ENCODE measurements around the gene NPHP1. TPM values are rescaled to one million over a fixed set of nuclear protein-coding genes. Genes with fewer than 3 reads are reported as not detected.

The NPHP1 gene
- total and polyA plus RNA-seq, 2 donors (not counting 1 experiment from before 2014, with no cell fraction given) = 2.4 TPM

DNA sequence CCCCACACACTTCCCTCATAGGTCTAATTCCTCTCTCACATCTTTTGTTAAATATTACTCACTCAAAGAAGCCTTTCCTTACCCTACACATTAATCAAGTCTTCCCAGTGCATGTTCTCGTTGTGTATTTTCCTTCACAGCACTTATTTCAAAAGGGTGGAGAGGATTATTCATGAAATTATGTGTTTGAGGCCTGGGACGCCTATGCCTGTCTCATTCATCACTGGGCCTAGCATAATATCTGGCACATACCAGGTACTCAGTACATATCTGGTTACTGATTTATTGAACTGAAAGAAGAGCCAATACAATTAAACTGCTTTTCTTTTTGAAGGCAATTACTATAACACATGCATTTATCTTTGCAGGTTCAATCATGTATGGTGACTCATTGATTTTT, 74.1 kb downstream of the NPHP1 start:
- Histone ChIP-seq H3K9ac (ENCODE audit: low read length) (no peak overlapping the region), H3K36me3 (replicated peaks in 1 of 2; ENCODE audit: control extremely low read depth in 1 of 2, control insufficient read depth in 1 of 2, extremely low read depth in 1 of 2, insufficient read depth in 2 of 2, low read length in 1 of 2) (no peaks in the 10 kb centered on the region), H3K4me3 (ENCODE audit: control extremely low read depth in 1 of 5, extremely low read depth in 1 of 5, insufficient read depth in 1 of 5, low read depth in 2 of 5, low read length in 4 of 5) (no peak overlapping the region), H3K27me3 (replicated peaks in 1 of 4; ENCODE audit: control extremely low read depth in 1 of 4, control insufficient read depth in 3 of 4, insufficient read depth in 4 of 4, low read length in 3 of 4) (no peaks in the 10 kb centered on the region), H2AFZ (ENCODE audit: insufficient read depth, low read depth, low read length, poor library complexity, severe bottlenecking) (no peak overlapping the region), H3K27ac (ENCODE audit: low read length in 2 of 2) (no peak overlapping the region), H3K4me2 (replicated peaks; ENCODE audit: low read depth, low read length, poor library complexity, severe bottlenecking) (no peak overlapping the region), H3K79me2 (ENCODE audit: control insufficient read depth, insufficient read depth, low read length) (no peaks in the 10 kb centered on the region), H4K20me1 (ENCODE audit: control insufficient read depth, insufficient read depth, low read length, poor library complexity, severe bottlenecking) (no peaks in the 10 kb centered on the region), H3K9me3 (ENCODE audit: control extremely low read depth in 1 of 3, control insufficient read depth in 2 of 3, insufficient read depth in 1 of 3, low read length in 2 of 3) (peaks cover 0 to 7% (median 4%) of the 10 kb centered on the region in 3 donors), H3K4me1 (ENCODE audit: control insufficient read depth in 2 of 2, insufficient read depth in 2 of 2, low read length in 2 of 2) (no peaks in the 10 kb centered on the region)
- Mint-ChIP-seq H3K27me3 (no peaks in the 10 kb centered on the region), H3K4me1 (no peaks in the 10 kb centered on the region), H3K9me3 (ENCODE audit: insufficient read depth) (peaks cover 5% of the 10 kb centered on the region), H3K4me3 (no peak overlapping the region), H3K27ac (no peak overlapping the region)
- intact Hi-C loops (cut with micrococcal nuclease) = no loop called here
- no peak for DNase-seq
- WGBS (ENCODE audit: insufficient coverage) = no CpG with 5 or more reads among the region's 2 CpGs
- ChIA-PET CTCF (no interaction called here), POLR2A (no interaction called here)
- TF ChIP-seq, protein P1, sequence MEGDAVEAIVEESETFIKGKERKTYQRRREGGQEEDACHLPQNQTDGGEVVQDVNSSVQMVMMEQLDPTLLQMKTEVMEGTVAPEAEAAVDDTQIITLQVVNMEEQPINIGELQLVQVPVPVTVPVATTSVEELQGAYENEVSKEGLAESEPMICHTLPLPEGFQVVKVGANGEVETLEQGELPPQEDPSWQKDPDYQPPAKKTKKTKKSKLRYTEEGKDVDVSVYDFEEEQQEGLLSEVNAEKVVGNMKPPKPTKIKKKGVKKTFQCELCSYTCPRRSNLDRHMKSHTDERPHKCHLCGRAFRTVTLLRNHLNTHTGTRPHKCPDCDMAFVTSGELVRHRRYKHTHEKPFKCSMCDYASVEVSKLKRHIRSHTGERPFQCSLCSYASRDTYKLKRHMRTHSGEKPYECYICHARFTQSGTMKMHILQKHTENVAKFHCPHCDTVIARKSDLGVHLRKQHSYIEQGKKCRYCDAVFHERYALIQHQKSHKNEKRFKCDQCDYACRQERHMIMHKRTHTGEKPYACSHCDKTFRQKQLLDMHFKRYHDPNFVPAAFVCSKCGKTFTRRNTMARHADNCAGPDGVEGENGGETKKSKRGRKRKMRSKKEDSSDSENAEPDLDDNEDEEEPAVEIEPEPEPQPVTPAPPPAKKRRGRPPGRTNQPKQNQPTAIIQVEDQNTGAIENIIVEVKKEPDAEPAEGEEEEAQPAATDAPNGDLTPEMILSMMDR (IDR thresholded peaks at IDR 0.05) = no peak
- no peak for TF ChIP-seq EZH2 (IDR thresholded peaks at IDR 0.05; ENCODE audit: borderline replicate concordance, insufficient read depth, low read depth, low read length, poor library complexity, severe bottlenecking)
- ATAC-seq (ENCODE audit: low read depth) = no peak

DNA sequence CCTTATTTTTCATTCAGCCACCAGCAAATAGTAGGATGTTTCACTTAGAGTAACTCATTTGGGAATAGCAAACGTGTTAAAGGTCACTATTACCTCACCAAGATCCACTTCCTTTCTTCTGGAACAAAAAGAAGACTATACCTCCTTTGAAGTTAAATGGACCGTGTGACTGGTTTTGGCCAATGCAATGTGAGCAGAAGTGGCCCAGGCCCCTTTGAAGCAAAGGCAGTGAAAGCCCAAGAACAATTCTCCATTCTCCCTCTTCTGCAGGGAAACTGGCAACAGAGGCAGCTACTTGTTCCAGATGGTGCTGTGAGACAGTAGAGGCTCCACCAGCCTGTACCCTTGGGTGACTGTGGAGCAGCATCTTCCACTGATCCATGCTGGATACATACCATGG, 77.9 kb downstream of the NPHP1 start:
- Histone ChIP-seq H3K4me3 (ENCODE audit: control extremely low read depth in 1 of 5, extremely low read depth in 1 of 5, insufficient read depth in 1 of 5, low read depth in 2 of 5, low read length in 4 of 5) (no peak overlapping the region), H3K27ac (ENCODE audit: low read length in 2 of 2) (no peak overlapping the region), H3K36me3 (replicated peaks in 1 of 2; ENCODE audit: control extremely low read depth in 1 of 2, control insufficient read depth in 1 of 2, extremely low read depth in 1 of 2, insufficient read depth in 2 of 2, low read length in 1 of 2) (no peaks in the 10 kb centered on the region), H3K79me2 (ENCODE audit: control insufficient read depth, insufficient read depth, low read length) (no peaks in the 10 kb centered on the region), H2AFZ (ENCODE audit: insufficient read depth, low read depth, low read length, poor library complexity, severe bottlenecking) (no peak overlapping the region), H3K4me2 (replicated peaks; ENCODE audit: low read depth, low read length, poor library complexity, severe bottlenecking) (no peak overlapping the region), H3K27me3 (replicated peaks in 1 of 4; ENCODE audit: control extremely low read depth in 1 of 4, control insufficient read depth in 3 of 4, insufficient read depth in 4 of 4, low read length in 3 of 4) (no peaks in the 10 kb centered on the region), H3K9me3 (ENCODE audit: control extremely low read depth in 1 of 3, control insufficient read depth in 2 of 3, insufficient read depth in 1 of 3, low read length in 2 of 3) (no peaks in the 10 kb centered on the region), H3K4me1 (ENCODE audit: control insufficient read depth in 2 of 2, insufficient read depth in 2 of 2, low read length in 2 of 2) (no peaks in the 10 kb centered on the region), H3K9ac (ENCODE audit: low read length) (no peak overlapping the region), H4K20me1 (ENCODE audit: control insufficient read depth, insufficient read depth, low read length, poor library complexity, severe bottlenecking) (no peaks in the 10 kb centered on the region)
- Mint-ChIP-seq H3K4me3 (no peak overlapping the region), H3K27ac (no peak overlapping the region), H3K4me1 (no peaks in the 10 kb centered on the region), H3K27me3 (no peaks in the 10 kb centered on the region), H3K9me3 (ENCODE audit: insufficient read depth) (no peaks in the 10 kb centered on the region)
- 60% methylated on average over 1 of the region's 2 CpGs for WGBS (ENCODE audit: insufficient coverage)
- CTCF ChIA-PET = no interaction called here
- intact Hi-C loops (cut with micrococcal nuclease) = no loop called here
- ATAC-seq (ENCODE audit: low read depth) (no peak), DNase-seq (no peak)
- no peak for TF ChIP-seq EZH2 (IDR thresholded peaks at IDR 0.05; ENCODE audit: borderline replicate concordance, insufficient read depth, low read depth, low read length, poor library complexity, severe bottlenecking)
- TF ChIP-seq, protein P1 (IDR thresholded peaks at IDR 0.05) = no peak
- POLR2A ChIA-PET = no interaction called here
